ENCODE measurements around the gene ENKD1. TPM values are rescaled to one million over a fixed set of nuclear protein-coding genes. Genes with fewer than 3 reads are reported as not detected.

The ENKD1 gene
- total and polyA plus RNA-seq, 2 of the 4 experiments (the other 2 are of a cell fraction) = 2.9 to 6.3 TPM

GRCh38 chr16:67713647-67714273, 47.2 kb upstream of the ENKD1 start:
- Histone ChIP-seq H2BK120ac (ENCODE audit: low read depth, low read length) (no peak overlapping the region), H3K23ac (ENCODE audit: low read depth, low read length) (no peak overlapping the region), H2BK5ac (ENCODE audit: low read depth, low read length, poor library complexity, severe bottlenecking) (no peak overlapping the region), H3K9me3 (ENCODE audit: control insufficient read depth, insufficient read depth, low read length) (no peaks in the 10 kb centered on the region), H3K56ac (ENCODE audit: extremely low read depth, insufficient read depth, low read length) (no peak overlapping the region), H3K4ac (ENCODE audit: low read depth, low read length) (no peak overlapping the region), H2AK5ac (ENCODE audit: low read depth, low read length) (no peak overlapping the region), H2BK20ac (ENCODE audit: low read depth, low read length) (no peak overlapping the region), H2AK9ac (replicated peaks; ENCODE audit: low read depth, low read length, poor library complexity) (no peak overlapping the region), H3K79me1 (ENCODE audit: low read depth in 1 of 2, low read length in 2 of 2) (peaks cover 26 to 53% of the 10 kb centered on the region in 2 experiments), H3K27ac (ENCODE audit: insufficient read depth, low read length) (no peak overlapping the region), H4K20me1 (ENCODE audit: insufficient read depth, low read length) (peaks cover 8% of the 10 kb centered on the region), H4K8ac (ENCODE audit: low read depth in 2 of 2, low read length in 2 of 2) (no peak overlapping the region), H3K4me2 (ENCODE audit: low read depth, low read length) (no peak overlapping the region), H4K5ac (ENCODE audit: low read depth, low read length) (no peak overlapping the region), H3K14ac (replicated peaks; ENCODE audit: low read depth, low read length) (no peak overlapping the region), H3K9ac (ENCODE audit: low read depth, low read length) (no peak overlapping the region), H3K18ac (ENCODE audit: low read depth, low read length) (no peak overlapping the region), H2BK15ac (ENCODE audit: low read depth, low read length) (no peak overlapping the region), H3K9me1 (ENCODE audit: insufficient read depth, low read length) (peaks cover 15% of the 10 kb centered on the region), H4K91ac (ENCODE audit: insufficient read depth, low read depth, low read length) (no peak overlapping the region), H3K27me3 (ENCODE audit: control insufficient read depth, insufficient read depth, low read length) (no peaks in the 10 kb centered on the region), H3K4me3 (ENCODE audit: insufficient read depth, low read depth, low read length) (no peak overlapping the region), H3K4me1 (ENCODE audit: control insufficient read depth, insufficient read depth, low read length) (peaks cover 3% of the 10 kb centered on the region), H2AFZ (replicated peaks; ENCODE audit: low read length, poor library complexity) (no peak overlapping the region), H3K36me3 (ENCODE audit: control insufficient read depth, insufficient read depth, low read length) (no peaks in the 10 kb centered on the region; the same call in 1 of the 2 replicates)
- no peak for ATAC-seq (ENCODE audit: low read depth)
- intact Hi-C loops (cut with micrococcal nuclease) (no loop called here), in situ Hi-C loops (cut with MboI; ENCODE audit: low sequenced_read_pairs) (no loop called here), dilution Hi-C loops (cut with HindIII; ENCODE audit: low sequenced_read_pairs, unreplicated experiment) (no loop called here)
- DNase-seq = no peak
- WGBS, 2 experiments (ENCODE audit: extremely low coverage in 2 of 2, insufficient read length in 1 of 2) = no CpG with 5 or more reads among the region's 5 CpGs
- TF ChIP-seq BHLHE40 (IDR thresholded peaks at IDR 0.05; ENCODE audit: low read depth, low read length) = no peak
- no peak for TF ChIP-seq MAZ (IDR thresholded peaks at IDR 0.05; ENCODE audit: borderline replicate concordance, low read depth, low read length)
- TF ChIP-seq RCOR1 (IDR thresholded peaks at IDR 0.05; ENCODE audit: insufficient replicate concordance, low read length) = no peak
- TF ChIP-seq CEBPB (IDR thresholded peaks at IDR 0.05; ENCODE audit: low read depth, low read length) = peak; percentile 70
- BruUV-seq (replicated peaks) = no TSS peak
- POLR2A ChIA-PET (ENCODE audit: unreplicated experiment) = no interaction called here
- CTCF ChIA-PET = no interaction called here
